ENCODE data around the gene ECI1.

Gene ECI1

GRCh38 chr16:2278272-2278608 is 26.9 kb upstream of the ECI1 start:
- TF ChIP-seq, protein P1, sequence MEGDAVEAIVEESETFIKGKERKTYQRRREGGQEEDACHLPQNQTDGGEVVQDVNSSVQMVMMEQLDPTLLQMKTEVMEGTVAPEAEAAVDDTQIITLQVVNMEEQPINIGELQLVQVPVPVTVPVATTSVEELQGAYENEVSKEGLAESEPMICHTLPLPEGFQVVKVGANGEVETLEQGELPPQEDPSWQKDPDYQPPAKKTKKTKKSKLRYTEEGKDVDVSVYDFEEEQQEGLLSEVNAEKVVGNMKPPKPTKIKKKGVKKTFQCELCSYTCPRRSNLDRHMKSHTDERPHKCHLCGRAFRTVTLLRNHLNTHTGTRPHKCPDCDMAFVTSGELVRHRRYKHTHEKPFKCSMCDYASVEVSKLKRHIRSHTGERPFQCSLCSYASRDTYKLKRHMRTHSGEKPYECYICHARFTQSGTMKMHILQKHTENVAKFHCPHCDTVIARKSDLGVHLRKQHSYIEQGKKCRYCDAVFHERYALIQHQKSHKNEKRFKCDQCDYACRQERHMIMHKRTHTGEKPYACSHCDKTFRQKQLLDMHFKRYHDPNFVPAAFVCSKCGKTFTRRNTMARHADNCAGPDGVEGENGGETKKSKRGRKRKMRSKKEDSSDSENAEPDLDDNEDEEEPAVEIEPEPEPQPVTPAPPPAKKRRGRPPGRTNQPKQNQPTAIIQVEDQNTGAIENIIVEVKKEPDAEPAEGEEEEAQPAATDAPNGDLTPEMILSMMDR (IDR thresholded peaks at IDR 0.05; ENCODE audit: low read depth, low read length), result peak; percentile 3
- no peak for TF ChIP-seq MYC (IDR thresholded peaks at IDR 0.05; ENCODE audit: low read depth, low read length)
- TF ChIP-seq POLR2A (IDR thresholded peaks at IDR 0.05; ENCODE audit: extremely low read depth, insufficient read length), result no peak
- TF ChIP-seq, protein P2, sequence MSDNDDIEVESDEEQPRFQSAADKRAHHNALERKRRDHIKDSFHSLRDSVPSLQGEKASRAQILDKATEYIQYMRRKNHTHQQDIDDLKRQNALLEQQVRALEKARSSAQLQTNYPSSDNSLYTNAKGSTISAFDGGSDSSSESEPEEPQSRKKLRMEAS (IDR thresholded peaks at IDR 0.05; ENCODE audit: low read depth, low read length), result no peak
- DNase-seq (ENCODE audit: low read depth), result no peak
- no peak overlapping the region for H3K4me3 ChIP-seq (ENCODE audit: low read depth, low read length)

GRCh38 chr16:2277466-2278271 is 26.3 kb upstream of the ECI1 start:
- DNase-seq (ENCODE audit: low read depth), result no peak
- H3K4me3 ChIP-seq (ENCODE audit: low read depth, low read length), result no peak overlapping the region
- TF ChIP-seq, protein P1 (IDR thresholded peaks at IDR 0.05; ENCODE audit: low read depth, low read length), result no peak
- TF ChIP-seq POLR2A (IDR thresholded peaks at IDR 0.05; ENCODE audit: extremely low read depth, insufficient read length), result no peak

GRCh38 chr16:2276368-2277195 is 25.2 kb upstream of the ECI1 start:
- TF ChIP-seq, protein P2 (IDR thresholded peaks at IDR 0.05; ENCODE audit: low read depth, low read length), result no peak
- DNase-seq (ENCODE audit: low read depth), result no peak
- no peak overlapping the region for H3K4me3 ChIP-seq (ENCODE audit: low read depth, low read length)

DNA sequence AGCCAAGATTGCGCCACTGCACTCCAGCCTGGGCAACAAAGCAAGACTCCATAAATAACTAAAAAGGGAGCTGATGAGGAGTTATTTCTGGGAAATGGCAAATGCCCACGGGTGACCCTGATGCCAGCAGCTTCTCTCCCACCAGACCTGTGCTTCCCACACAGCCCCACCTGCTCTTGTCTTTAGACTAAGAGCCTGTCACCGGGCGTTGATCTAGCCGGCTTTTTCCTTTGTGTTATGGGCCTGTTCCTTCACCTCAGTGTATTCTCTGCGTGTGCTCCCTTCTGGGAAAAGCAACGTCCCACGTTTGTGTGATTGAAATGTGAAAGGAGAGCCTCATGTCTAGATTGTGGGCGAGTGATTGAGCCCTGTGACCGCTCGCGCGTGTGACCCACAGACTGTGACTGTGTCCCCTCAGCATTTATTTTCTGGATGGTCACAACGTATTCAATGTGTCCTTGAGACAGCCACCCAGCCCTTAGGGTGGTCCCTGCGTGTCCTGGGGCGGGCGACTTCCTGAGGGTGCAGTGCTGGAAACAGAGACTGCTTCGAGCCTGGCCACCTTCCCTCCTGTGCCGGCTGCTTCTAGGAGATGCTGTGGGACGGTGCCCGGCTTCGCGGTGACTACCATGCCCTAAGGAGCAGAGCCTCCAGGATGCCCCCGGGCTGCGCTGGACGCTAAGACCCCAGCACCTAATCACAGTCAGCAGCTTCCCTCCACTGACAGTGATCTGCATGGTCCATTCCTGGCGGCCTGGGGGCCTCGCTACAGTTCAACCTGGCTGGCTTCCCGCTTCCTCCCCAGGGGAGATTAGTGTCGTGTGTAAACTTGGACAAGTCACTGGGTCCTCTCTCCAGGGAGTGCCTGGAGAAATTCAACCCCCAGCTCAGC is 24.3 kb upstream of the ECI1 start:
- DNase-seq (ENCODE audit: low read depth), result no peak
- H3K4me3 ChIP-seq (ENCODE audit: low read depth, low read length), result no peak overlapping the region
- TF ChIP-seq, protein P2 (IDR thresholded peaks at IDR 0.05; ENCODE audit: low read depth, low read length), result no peak
- TF ChIP-seq MYC (IDR thresholded peaks at IDR 0.05; ENCODE audit: low read depth, low read length) (no peak), POLR2A (IDR thresholded peaks at IDR 0.05; ENCODE audit: extremely low read depth, insufficient read length) (no peak)
- TF ChIP-seq, protein P1 (IDR thresholded peaks at IDR 0.05; ENCODE audit: low read depth, low read length), result no peak

GRCh38 chr16:2273931-2274330 is 22.5 kb upstream of the ECI1 start:
- TF ChIP-seq, protein P2 (IDR thresholded peaks at IDR 0.05; ENCODE audit: low read depth, low read length), result no peak
- TF ChIP-seq, protein P1 (IDR thresholded peaks at IDR 0.05; ENCODE audit: low read depth, low read length), result no peak
- TF ChIP-seq MYC (IDR thresholded peaks at IDR 0.05; ENCODE audit: low read depth, low read length) (no peak), POLR2A (IDR thresholded peaks at IDR 0.05; ENCODE audit: extremely low read depth, insufficient read length) (no peak)
- H3K4me3 ChIP-seq (ENCODE audit: low read depth, low read length), result no peak overlapping the region
- no peak for DNase-seq (ENCODE audit: low read depth)
